Epithelial cell of esophagus (primary cell): ENCODE measurements around the gene ANP32D.
"Not testable (repeated sequence)": the region's sequence is repeated elsewhere in the genome, so short reads cannot be mapped to it uniquely, and the experiment has no call there.

Experiments
- DNase-seq: peaks from one replicate; pipeline ENCODE4 v3.0.0; 2010; ENCODE audit warnings: low read depth
- H3K4me3 ChIP-seq: 2 replicates; pipeline ENCODE4 v1.5.1; 2011; ENCODE audit warnings: mild to moderate bottlenecking, low read length, control low read depth
- TF ChIP-seq, protein P1 (sequence below): IDR thresholded peaks from 2 replicates; pipeline ENCODE4 v1.5.1; 2011; ENCODE audit warnings: low read depth, mild to moderate bottlenecking, low read length, control low read depth, inconsistent platforms; ENCODE audit not compliant: insufficient read depth; ENCODE audit errors: missing control alignments

Gene ANP32D

DNA sequence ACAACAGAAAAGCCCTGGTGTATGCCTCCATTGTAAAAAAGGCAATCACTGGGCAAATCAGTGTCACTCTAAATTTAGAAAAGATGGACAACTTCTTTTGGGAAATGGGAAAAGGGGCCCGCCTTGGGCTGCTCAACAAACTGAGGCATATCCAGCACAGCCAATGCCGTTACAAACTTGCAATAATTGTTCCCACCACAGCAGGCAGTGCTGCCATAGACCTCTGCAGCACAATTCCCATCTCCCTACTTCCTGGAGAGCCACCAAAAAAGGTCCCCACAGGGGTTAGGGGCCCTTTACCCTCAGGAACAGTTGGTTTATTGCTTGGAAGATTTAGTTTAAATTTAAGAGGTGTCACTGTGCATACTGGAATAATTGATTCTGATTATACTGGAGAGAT, 36.6 kb downstream of the ANP32D start:
- H3K4me3 ChIP-seq, result no peak overlapping the region
- TF ChIP-seq, protein P1, sequence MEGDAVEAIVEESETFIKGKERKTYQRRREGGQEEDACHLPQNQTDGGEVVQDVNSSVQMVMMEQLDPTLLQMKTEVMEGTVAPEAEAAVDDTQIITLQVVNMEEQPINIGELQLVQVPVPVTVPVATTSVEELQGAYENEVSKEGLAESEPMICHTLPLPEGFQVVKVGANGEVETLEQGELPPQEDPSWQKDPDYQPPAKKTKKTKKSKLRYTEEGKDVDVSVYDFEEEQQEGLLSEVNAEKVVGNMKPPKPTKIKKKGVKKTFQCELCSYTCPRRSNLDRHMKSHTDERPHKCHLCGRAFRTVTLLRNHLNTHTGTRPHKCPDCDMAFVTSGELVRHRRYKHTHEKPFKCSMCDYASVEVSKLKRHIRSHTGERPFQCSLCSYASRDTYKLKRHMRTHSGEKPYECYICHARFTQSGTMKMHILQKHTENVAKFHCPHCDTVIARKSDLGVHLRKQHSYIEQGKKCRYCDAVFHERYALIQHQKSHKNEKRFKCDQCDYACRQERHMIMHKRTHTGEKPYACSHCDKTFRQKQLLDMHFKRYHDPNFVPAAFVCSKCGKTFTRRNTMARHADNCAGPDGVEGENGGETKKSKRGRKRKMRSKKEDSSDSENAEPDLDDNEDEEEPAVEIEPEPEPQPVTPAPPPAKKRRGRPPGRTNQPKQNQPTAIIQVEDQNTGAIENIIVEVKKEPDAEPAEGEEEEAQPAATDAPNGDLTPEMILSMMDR, result no peak
- no peak for DNase-seq

DNA sequence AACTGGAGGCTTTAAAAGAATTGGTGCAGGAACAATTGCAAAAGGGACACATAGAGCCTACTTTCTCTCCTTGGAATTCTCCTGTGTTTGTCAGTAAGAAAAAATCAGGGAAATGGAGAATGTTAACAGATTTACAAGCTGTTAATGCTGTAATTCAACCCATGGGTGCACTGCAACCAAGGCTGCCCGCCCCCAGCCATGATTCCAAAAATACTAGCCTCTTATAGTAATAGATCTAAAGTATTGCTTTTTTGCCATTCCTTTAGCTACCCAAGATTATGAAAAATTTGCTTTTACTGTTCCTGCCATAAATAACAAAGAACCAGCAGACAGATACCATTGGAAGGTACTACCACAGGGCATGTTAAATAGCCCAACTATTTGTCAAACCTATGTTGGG, 37.8 kb downstream of the ANP32D start:
- TF ChIP-seq, protein P1, result no peak
- H3K4me3 ChIP-seq, result no peak overlapping the region
- no peak for DNase-seq

DNA sequence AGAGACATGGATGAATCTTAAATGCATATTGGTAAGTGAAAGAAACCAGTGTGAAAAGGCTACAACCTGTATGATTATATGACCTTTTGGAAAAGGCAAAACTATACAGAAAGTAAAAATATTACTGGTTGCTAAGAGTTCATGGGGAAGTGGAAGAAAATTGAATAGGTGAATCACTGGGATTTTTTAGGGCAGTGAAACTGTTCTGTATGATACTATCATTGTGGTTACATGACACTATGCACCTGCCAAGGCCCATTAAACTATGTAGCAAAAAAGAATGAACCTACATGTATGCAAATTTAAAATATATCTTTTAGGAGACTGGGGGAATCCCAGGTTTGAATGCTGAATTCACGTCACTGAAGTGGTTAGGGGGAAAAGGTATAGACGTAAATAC, 40.5 kb downstream of the ANP32D start:
- H3K4me3 ChIP-seq, result no peak overlapping the region
- DNase-seq, result no peak
- TF ChIP-seq, protein P1, result no peak

DNA sequence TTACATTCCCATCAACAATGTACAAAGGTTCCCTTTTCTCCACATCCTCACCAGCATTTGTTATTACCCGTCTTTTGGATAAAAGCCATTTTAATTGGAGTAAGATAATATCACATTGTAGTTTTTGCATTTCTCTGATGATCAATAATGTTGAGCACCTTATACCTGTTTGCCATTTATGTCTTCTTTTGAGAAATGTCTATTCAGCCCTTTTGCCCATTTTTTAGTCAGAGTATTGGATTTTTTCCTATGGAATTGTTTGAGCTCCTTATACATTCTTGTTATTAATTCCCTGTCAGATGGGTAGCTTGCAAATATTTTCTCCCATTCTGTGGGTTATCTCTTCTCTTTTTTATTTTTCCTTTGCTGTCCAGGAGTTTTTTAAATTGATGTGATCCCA, 42.4 kb downstream of the ANP32D start:
- TF ChIP-seq, protein P1, result no peak
- no peak overlapping the region for H3K4me3 ChIP-seq
- DNase-seq, result no peak

DNA sequence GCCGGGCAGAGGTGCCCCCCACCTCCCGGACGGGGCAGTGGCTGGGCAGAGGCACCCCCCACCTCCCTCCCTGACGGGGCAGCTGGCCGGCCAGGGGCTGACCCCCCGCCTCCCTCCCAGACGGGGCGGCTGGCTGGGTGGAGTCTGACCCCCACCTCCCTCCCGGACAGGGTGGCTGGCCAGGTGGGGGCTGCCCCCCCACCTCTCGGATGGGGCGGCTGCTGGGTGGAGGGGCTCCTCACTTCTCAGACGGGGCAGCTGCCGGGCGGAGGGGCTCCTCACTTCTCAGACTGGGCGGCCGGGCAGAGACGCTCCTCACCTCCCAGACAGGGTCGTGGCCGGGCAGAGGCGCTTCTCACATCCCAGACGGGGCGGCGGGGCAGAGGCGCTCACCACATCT, 48.0 kb downstream of the ANP32D start:
- H3K4me3 ChIP-seq, DNase-seq: not testable (repeated sequence)
